HepG2 (cell line): ENCODE data around the gene OGG1. TPM values are rescaled to one million over a fixed set of nuclear protein-coding genes. Genes with fewer than 3 reads are reported as not detected.

Experiments
- BRD4 ChIP-seq: sonication (generic); formaldehyde crosslinking; IDR thresholded peaks from 2 replicates; pipeline ENCODE4 v1.4.0; 2020; ENCODE audit warnings: missing genetic modification reagents
- DMAP1 ChIP-seq: IDR thresholded peaks from 2 replicates; pipeline ENCODE4 v1.6.1; 2016
- FOSL1 ChIP-seq: sonication (generic); formaldehyde crosslinking; IDR thresholded peaks from 2 replicates; pipeline ENCODE4 v1.9.0; 2021; ENCODE audit warnings: missing genetic modification reagents, borderline replicate concordance
- GFI1 ChIP-seq: sonication (generic); formaldehyde crosslinking; IDR thresholded peaks from 2 replicates; pipeline ENCODE4 v1.5.0; 2020; ENCODE audit warnings: missing genetic modification reagents, mild to moderate bottlenecking, borderline replicate concordance
- HNRNPLL ChIP-seq: fragments of 200-400 bp; formaldehyde crosslinking; IDR thresholded peaks from 2 replicates; pipeline ENCODE4 v1.6.1; 2017; ENCODE audit warnings: mild to moderate bottlenecking, low read depth, low read length; ENCODE audit not compliant: poor library complexity, severe bottlenecking
- JUN ChIP-seq: sonication (generic); formaldehyde crosslinking; IDR thresholded peaks from 2 replicates; pipeline ENCODE4 v1.4.0; 2020; ENCODE audit warnings: mild to moderate bottlenecking, missing genetic modification reagents
- JUND ChIP-seq: sonication (generic); formaldehyde crosslinking; IDR thresholded peaks from 2 replicates; pipeline ENCODE4 v1.8.0; 2022; ENCODE audit warnings: mild to moderate bottlenecking, missing genetic modification reagents
- KLF15 ChIP-seq: sonication (generic); formaldehyde crosslinking; IDR thresholded peaks from 2 replicates; pipeline ENCODE4 v1.8.1; 2023; ENCODE audit warnings: borderline replicate concordance, mild to moderate bottlenecking, inconsistent platforms, missing genetic modification reagents, mixed read lengths
- RBM22 ChIP-seq: fragments of 200-400 bp; formaldehyde crosslinking; optimal IDR thresholded peaks from 2 replicates; pipeline ENCODE3; 2017; ENCODE audit warnings: mild to moderate bottlenecking, low read length, moderate library complexity
- RELA ChIP-seq: sonication (generic); formaldehyde crosslinking; IDR thresholded peaks from 2 replicates; pipeline ENCODE4 v1.4.0; 2020; ENCODE audit warnings: missing genetic modification reagents
- RNF2 ChIP-seq: fragments of 450-650 bp; conservative IDR thresholded peaks from 2 replicates; pipeline ENCODE4 v1.6.1; 2016; ENCODE audit warnings: low read depth
- SRY ChIP-seq: sonication (generic); formaldehyde crosslinking; IDR thresholded peaks from 2 replicates; pipeline ENCODE4 v1.8.0; 2022; ENCODE audit warnings: mild to moderate bottlenecking, missing genetic modification reagents
- TRIM24 ChIP-seq: sonication (generic); formaldehyde crosslinking; IDR thresholded peaks from 2 replicates; pipeline ENCODE4 v1.8.0; 2022; ENCODE audit warnings: mild to moderate bottlenecking, missing genetic modification reagents
- ZEB1 ChIP-seq: IDR thresholded peaks from 2 replicates; pipeline ENCODE4 v1.6.1; 2012; ENCODE audit warnings: mild to moderate bottlenecking, low read depth, inconsistent platforms; ENCODE audit not compliant: insufficient replicate concordance
- ZFP36L1 ChIP-seq: sonication (generic); formaldehyde crosslinking; IDR thresholded peaks from 2 replicates; pipeline ENCODE4 v1.8.0; 2022; ENCODE audit warnings: mild to moderate bottlenecking, missing genetic modification reagents, moderate library complexity
- ZMYM3 ChIP-seq: sonication (generic); formaldehyde crosslinking; IDR thresholded peaks from 2 replicates; pipeline ENCODE4 v1.5.1; 2020; ENCODE audit warnings: mild to moderate bottlenecking, missing genetic modification reagents
- ZNF256 ChIP-seq: sonication (generic); formaldehyde crosslinking; conservative IDR thresholded peaks from 2 replicates; pipeline ENCODE4 v1.4.0; 2020; ENCODE audit warnings: missing genetic modification reagents
- ZNF652 ChIP-seq: IDR thresholded peaks from 2 replicates; pipeline ENCODE4 v1.6.1; 2016; ENCODE audit warnings: low read depth, borderline replicate concordance
- polyA plus RNA-seq, 8 experiments: library from polyadenylated mRNA; depleted of rRNA in 3 of 8; stranded (reverse) in 7 of 8; unstranded in 1 of 8; fragments of >200 nt; fragmentation: Illumina TruSeq in 4 of 8; extraction: Trizol in 4 of 8; gene quantifications; 2 replicates each; pipeline versions ENCODE4 v1.2.1 to v1.2.3, GENCODE V29; 2011 to 2016; ENCODE audit warnings: low read depth in 4 of 8, missing spikeins in 1 of 8, mixed read lengths in 1 of 8; ENCODE audit not compliant: insufficient read depth in 1 of 8
- total RNA-seq, 5 experiments: library from RNA; depleted of rRNA; stranded (reverse); fragments of >200 nt; fragmentation: Illumina TruSeq; extraction: Trizol; gene quantifications; 2 replicates each; pipeline ENCODE4 v1.2.3, GENCODE V29; 2016; ENCODE audit warnings: low read depth in 1 of 5
- TF ChIP-seq, protein P1 (sequence below): sonication (generic); formaldehyde crosslinking; IDR thresholded peaks from 2 replicates; pipeline ENCODE4 v1.4.0; 2020; ENCODE audit warnings: mild to moderate bottlenecking, missing genetic modification reagents
- TF ChIP-seq, protein P2 (sequence below): sonication (generic); formaldehyde crosslinking; IDR thresholded peaks from 2 replicates; pipeline ENCODE4 v1.9.0; 2021; ENCODE audit warnings: mild to moderate bottlenecking, missing genetic modification reagents
- TF ChIP-seq, protein P3 (sequence below): IDR thresholded peaks from 2 replicates; pipeline ENCODE4 v1.6.1; 2016; ENCODE audit warnings: low read depth, borderline replicate concordance
- TF ChIP-seq, protein P4 (sequence below): sonication (generic); formaldehyde crosslinking; IDR thresholded peaks from 2 replicates; pipeline ENCODE4 v1.4.0; 2020; ENCODE audit warnings: missing genetic modification reagents, borderline replicate concordance

Gene OGG1
- total and polyA plus RNA-seq, 2 of the 13 experiments (the other 11 are each of a cell fraction or from before 2014, with no cell fraction given), result 28.7 to 33.2 TPM

DNA sequence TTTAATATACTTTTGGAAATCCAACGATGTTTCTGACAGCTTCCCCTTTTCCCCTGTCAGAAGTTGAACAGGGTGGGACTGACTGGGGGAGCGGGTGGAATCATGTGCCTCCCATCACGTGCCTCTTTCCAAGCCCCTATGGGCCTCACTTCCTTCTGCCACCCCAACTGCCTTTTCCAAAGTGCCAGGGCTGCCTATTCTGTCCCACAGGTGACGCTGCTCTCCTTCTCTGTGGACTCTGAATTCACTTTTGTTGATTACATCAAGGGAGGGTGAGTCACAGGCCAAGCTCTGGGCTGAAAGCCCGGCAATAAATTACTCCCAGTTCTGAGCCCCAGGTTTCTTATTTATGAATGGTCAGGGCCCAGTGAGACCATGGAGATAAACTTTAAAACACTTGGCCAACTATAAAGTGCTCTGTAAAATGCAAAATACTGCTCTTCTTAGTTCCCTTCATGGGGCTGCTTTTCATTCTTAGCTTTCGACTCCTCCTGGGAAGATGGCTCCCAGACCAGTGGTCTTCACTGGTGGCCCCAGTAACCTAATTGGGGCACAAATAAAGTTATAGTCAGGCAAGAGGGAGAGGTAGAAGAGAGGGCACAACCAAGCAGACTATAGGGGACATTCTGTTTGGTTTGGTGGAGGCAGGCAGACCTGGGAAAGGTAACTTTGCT lies 33.9 kb upstream of the OGG1 start (continued):
- TF ChIP-seq JUND (CRISPR knock-in tag) (peak; percentile 57; the same call in 1 of the 2 replicates), ZNF652 (CRISPR knock-in tag) (no peak), RBM22 (no peak), ZFP36L1 (CRISPR knock-in tag) (no peak), ZMYM3 (CRISPR knock-in tag) (no peak), JUN (peak; percentile 61; the same call in 1 of the 2 replicates), FOSL1 (CRISPR knock-in tag) (peak; percentile 51; the same call in 1 of the 2 replicates), ZNF256 (CRISPR knock-in tag) (no peak), RELA (CRISPR knock-in tag) (no peak), DMAP1 (CRISPR knock-in tag) (no peak), TRIM24 (CRISPR knock-in tag) (no peak), RNF2 (no peak), SRY (CRISPR knock-in tag) (no peak), HNRNPLL (no peak), GFI1 (CRISPR knock-in tag) (no peak), KLF15 (no peak), BRD4 (CRISPR knock-in tag) (no peak), ZEB1 (no peak)
- TF ChIP-seq, protein P1, sequence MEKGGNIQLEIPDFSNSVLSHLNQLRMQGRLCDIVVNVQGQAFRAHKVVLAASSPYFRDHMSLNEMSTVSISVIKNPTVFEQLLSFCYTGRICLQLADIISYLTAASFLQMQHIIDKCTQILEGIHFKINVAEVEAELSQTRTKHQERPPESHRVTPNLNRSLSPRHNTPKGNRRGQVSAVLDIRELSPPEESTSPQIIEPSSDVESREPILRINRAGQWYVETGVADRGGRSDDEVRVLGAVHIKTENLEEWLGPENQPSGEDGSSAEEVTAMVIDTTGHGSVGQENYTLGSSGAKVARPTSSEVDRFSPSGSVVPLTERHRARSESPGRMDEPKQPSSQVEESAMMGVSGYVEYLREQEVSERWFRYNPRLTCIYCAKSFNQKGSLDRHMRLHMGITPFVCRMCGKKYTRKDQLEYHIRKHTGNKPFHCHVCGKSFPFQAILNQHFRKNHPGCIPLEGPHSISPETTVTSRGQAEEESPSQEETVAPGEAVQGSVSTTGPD (CRISPR knock-in tag), result no peak
- TF ChIP-seq, protein P2, sequence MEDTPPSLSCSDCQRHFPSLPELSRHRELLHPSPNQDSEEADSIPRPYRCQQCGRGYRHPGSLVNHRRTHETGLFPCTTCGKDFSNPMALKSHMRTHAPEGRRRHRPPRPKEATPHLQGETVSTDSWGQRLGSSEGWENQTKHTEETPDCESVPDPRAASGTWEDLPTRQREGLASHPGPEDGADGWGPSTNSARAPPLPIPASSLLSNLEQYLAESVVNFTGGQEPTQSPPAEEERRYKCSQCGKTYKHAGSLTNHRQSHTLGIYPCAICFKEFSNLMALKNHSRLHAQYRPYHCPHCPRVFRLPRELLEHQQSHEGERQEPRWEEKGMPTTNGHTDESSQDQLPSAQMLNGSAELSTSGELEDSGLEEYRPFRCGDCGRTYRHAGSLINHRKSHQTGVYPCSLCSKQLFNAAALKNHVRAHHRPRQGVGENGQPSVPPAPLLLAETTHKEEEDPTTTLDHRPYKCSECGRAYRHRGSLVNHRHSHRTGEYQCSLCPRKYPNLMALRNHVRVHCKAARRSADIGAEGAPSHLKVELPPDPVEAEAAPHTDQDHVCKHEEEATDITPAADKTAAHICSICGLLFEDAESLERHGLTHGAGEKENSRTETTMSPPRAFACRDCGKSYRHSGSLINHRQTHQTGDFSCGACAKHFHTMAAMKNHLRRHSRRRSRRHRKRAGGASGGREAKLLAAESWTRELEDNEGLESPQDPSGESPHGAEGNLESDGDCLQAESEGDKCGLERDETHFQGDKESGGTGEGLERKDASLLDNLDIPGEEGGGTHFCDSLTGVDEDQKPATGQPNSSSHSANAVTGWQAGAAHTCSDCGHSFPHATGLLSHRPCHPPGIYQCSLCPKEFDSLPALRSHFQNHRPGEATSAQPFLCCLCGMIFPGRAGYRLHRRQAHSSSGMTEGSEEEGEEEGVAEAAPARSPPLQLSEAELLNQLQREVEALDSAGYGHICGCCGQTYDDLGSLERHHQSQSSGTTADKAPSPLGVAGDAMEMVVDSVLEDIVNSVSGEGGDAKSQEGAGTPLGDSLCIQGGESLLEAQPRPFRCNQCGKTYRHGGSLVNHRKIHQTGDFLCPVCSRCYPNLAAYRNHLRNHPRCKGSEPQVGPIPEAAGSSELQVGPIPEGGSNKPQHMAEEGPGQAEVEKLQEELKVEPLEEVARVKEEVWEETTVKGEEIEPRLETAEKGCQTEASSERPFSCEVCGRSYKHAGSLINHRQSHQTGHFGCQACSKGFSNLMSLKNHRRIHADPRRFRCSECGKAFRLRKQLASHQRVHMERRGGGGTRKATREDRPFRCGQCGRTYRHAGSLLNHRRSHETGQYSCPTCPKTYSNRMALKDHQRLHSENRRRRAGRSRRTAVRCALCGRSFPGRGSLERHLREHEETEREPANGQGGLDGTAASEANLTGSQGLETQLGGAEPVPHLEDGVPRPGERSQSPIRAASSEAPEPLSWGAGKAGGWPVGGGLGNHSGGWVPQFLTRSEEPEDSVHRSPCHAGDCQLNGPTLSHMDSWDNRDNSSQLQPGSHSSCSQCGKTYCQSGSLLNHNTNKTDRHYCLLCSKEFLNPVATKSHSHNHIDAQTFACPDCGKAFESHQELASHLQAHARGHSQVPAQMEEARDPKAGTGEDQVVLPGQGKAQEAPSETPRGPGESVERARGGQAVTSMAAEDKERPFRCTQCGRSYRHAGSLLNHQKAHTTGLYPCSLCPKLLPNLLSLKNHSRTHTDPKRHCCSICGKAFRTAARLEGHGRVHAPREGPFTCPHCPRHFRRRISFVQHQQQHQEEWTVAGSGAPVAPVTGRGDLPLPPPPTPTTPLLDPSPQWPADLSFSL (CRISPR knock-in tag), result no peak
- TF ChIP-seq, protein P3, sequence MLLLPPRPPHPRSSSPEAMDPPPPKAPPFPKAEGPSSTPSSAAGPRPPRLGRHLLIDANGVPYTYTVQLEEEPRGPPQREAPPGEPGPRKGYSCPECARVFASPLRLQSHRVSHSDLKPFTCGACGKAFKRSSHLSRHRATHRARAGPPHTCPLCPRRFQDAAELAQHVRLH (CRISPR knock-in tag), result no peak
- TF ChIP-seq, protein P4, sequence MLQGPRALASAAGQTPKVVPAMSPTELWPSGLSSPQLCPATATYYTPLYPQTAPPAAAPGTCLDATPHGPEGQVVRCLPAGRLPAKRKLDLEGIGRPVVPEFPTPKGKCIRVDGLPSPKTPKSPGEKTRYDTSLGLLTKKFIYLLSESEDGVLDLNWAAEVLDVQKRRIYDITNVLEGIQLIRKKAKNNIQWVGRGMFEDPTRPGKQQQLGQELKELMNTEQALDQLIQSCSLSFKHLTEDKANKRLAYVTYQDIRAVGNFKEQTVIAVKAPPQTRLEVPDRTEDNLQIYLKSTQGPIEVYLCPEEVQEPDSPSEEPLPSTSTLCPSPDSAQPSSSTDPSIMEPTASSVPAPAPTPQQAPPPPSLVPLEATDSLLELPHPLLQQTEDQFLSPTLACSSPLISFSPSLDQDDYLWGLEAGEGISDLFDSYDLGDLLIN, result no peak
